Cardiac muscle cell (in vitro differentiated cells and primary cell): ENCODE results near the gene MAD1L1. TPM values are rescaled to one million over a fixed set of nuclear protein-coding genes. Genes with fewer than 3 reads are reported as not detected.

Experiments used
- DNase-seq, 2 donors: peaks; one replicate each; pipeline versions ENCODE4 v3.0.0 to v3.0.0-alpha.2; 2010 to 2017; ENCODE audit warnings: low read depth in 1 of 2, low spot score in 1 of 2
- H3K27ac ChIP-seq: fragments of 200-600 bp; sonication (generic); 2 replicates; pipeline ENCODE4 v1.5.1; 2016
- H3K27me3 ChIP-seq: fragments of 200-600 bp; sonication (generic); 2 replicates; pipeline ENCODE4 v1.6.0; 2016; ENCODE audit warnings: control low read depth
- H3K36me3 ChIP-seq: fragments of 200-600 bp; sonication (generic); 2 replicates; pipeline ENCODE4 v1.5.1; 2016; ENCODE audit warnings: control low read depth
- H3K4me1 ChIP-seq: fragments of 200-600 bp; sonication (generic); 2 replicates; pipeline ENCODE4 v1.8.1; 2017; ENCODE audit warnings: low read depth, mild to moderate bottlenecking, mixed run types
- H3K4me3 ChIP-seq: fragments of 200-600 bp; sonication (generic); 2 replicates; pipeline ENCODE4 v1.5.1; 2016; ENCODE audit warnings: mild to moderate bottlenecking
- H3K9me3 ChIP-seq: fragments of 200-600 bp; sonication (generic); 2 replicates; pipeline ENCODE4 v1.5.1; 2017; ENCODE audit warnings: low read depth, mild to moderate bottlenecking, control low read depth
- CTCF ChIP-seq: IDR thresholded peaks from 2 replicates; pipeline ENCODE4 v1.5.1; 2012; ENCODE audit warnings: low read depth, mild to moderate bottlenecking, low read length
- polyA plus RNA-seq: library from polyadenylated mRNA; unstranded; fragments of >200 nt; fragmentation: Nextera tagmentation; extraction: Ambion mirVana; gene quantifications from 2 replicates; pipeline ENCODE4 v1.2.1, GENCODE V29; 2016
- total RNA-seq: library from RNA; depleted of rRNA; stranded (reverse); fragments of >200 nt; gene quantifications from 2 replicates; pipeline ENCODE4 v1.2.3, GENCODE V29; 2016

MAD1L1 gene
- total and polyA plus RNA-seq, 2 experiments from 2014 or later = 38.3 to 56.2 TPM

GRCh38 chr7:2213551-2214215 lies 19.1 kb downstream of the MAD1L1 start:
- no peak for DNase-seq
- H3K4me3 ChIP-seq = no peak overlapping the region
- no peaks in the 10 kb centered on the region for H3K27me3 ChIP-seq
- no peak for TF ChIP-seq CTCF
- H3K27ac ChIP-seq = no peak overlapping the region
- H3K4me1 ChIP-seq = no peaks in the 10 kb centered on the region
- no peaks in the 10 kb centered on the region for H3K9me3 ChIP-seq
- peaks cover 6% of the 10 kb centered on the region for H3K36me3 ChIP-seq

GRCh38 chr7:2212906-2213305 lies 19.8 kb downstream of the MAD1L1 start:
- H3K27me3 ChIP-seq = no peaks in the 10 kb centered on the region
- H3K27ac ChIP-seq = no peak overlapping the region
- H3K9me3 ChIP-seq = no peaks in the 10 kb centered on the region
- peaks cover 6% of the 10 kb centered on the region for H3K36me3 ChIP-seq
- H3K4me3 ChIP-seq = no peak overlapping the region
- H3K4me1 ChIP-seq = no peaks in the 10 kb centered on the region
- no peak for TF ChIP-seq CTCF
- DNase-seq = no peak

DNA sequence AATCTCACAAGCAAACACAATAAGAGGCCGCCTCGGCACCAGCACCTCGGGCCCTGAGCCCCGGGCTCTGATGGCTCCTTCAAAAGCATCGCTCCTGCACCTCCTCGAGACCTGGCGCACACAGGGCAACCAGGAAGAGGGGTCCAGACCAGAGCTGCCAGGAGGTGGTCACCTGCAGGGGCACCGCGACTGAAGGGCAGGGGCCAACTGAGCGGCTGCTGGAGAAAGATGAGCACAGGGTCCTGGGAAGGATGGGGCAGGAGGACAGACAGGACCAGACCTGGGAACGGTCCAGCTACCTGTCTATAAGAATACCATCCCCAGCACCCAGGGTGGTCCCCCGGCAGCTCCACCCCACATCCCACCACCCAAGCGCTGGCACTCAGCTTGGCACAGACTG lies 20.8 kb downstream of the MAD1L1 start:
- Histone ChIP-seq H3K4me3 (no peak overlapping the region), H3K9me3 (no peaks in the 10 kb centered on the region), H3K36me3 (peaks cover 6% of the 10 kb centered on the region), H3K4me1 (peaks cover 9% of the 10 kb centered on the region), H3K27me3 (no peaks in the 10 kb centered on the region), H3K27ac (no peak overlapping the region)
- no peak for TF ChIP-seq CTCF
- no peak for DNase-seq

GRCh38 chr7:2211259-2211880 lies 21.4 kb downstream of the MAD1L1 start:
- DNase-seq = no peak
- H3K27me3 ChIP-seq = no peaks in the 10 kb centered on the region
- H3K27ac ChIP-seq = no peak overlapping the region
- H3K4me3 ChIP-seq = no peak overlapping the region
- H3K4me1 ChIP-seq = peaks cover 13% of the 10 kb centered on the region
- H3K9me3 ChIP-seq = no peaks in the 10 kb centered on the region
- H3K36me3 ChIP-seq = peaks cover 6% of the 10 kb centered on the region
- TF ChIP-seq CTCF = no peak

GRCh38 chr7:2210551-2211258 lies 22.0 kb downstream of the MAD1L1 start:
- TF ChIP-seq CTCF = no peak
- H3K4me1 ChIP-seq = peaks cover 14% of the 10 kb centered on the region
- no peak overlapping the region for H3K4me3 ChIP-seq
- peaks cover 3% of the 10 kb centered on the region for H3K36me3 ChIP-seq
- no peak for DNase-seq
- H3K27ac ChIP-seq = no peak overlapping the region
- H3K27me3 ChIP-seq = no peaks in the 10 kb centered on the region
- H3K9me3 ChIP-seq = no peaks in the 10 kb centered on the region
